ENCODE measurements around the gene SHC3.

SHC3 gene

GRCh38 chr9:89109666-89110065 lies 69.0 kb downstream of the SHC3 start:
- DNase-seq (ENCODE audit: low spot score) = no peak

- no peak for DNase-seq (ENCODE audit: low spot score)
Measured at GRCh38 chr9:89107406-89107805, 71.2 kb downstream of the SHC3 start.

- DNase-seq (ENCODE audit: low spot score) = no peak
Measured at GRCh38 chr9:89106224-89106851, 72.3 kb downstream of the SHC3 start.

- no peak for DNase-seq (ENCODE audit: low spot score)
Measured at GRCh38 chr9:89104821-89105220, 73.8 kb downstream of the SHC3 start.

GRCh38 chr9:89097219-89097618 lies 81.4 kb downstream of the SHC3 start:
- DNase-seq (ENCODE audit: low spot score) = no peak

- DNase-seq (ENCODE audit: low spot score) = no peak
Measured at GRCh38 chr9:89096807-89097206, 81.8 kb downstream of the SHC3 start.

- no peak for DNase-seq (ENCODE audit: low spot score)
Measured at GRCh38 chr9:89095761-89096528, 82.7 kb downstream of the SHC3 start.

- no peak for DNase-seq (ENCODE audit: low spot score)
Measured at GRCh38 chr9:89093201-89093975, 85.2 kb downstream of the SHC3 start.

- no peak for DNase-seq (ENCODE audit: low spot score)
Measured at GRCh38 chr9:89089176-89089575, 89.4 kb downstream of the SHC3 start.

GRCh38 chr9:89083626-89084025 lies 95.0 kb downstream of the SHC3 start:
- DNase-seq (ENCODE audit: low spot score) = no peak

- DNase-seq (ENCODE audit: low spot score) = no peak
Measured at GRCh38 chr9:89080193-89080592, 98.4 kb downstream of the SHC3 start.

- no peak for DNase-seq (ENCODE audit: low spot score)
Measured at GRCh38 chr9:89079391-89079790, 99.2 kb downstream of the SHC3 start.

GRCh38 chr9:89078860-89079259 lies 99.8 kb downstream of the SHC3 start:
- no peak for DNase-seq (ENCODE audit: low spot score)

- no peak for DNase-seq (ENCODE audit: low spot score)
Measured at GRCh38 chr9:89078421-89078820, 100.2 kb downstream of the SHC3 start.

GRCh38 chr9:89077519-89077918 lies 101.1 kb downstream of the SHC3 start:
- no peak for DNase-seq (ENCODE audit: low spot score)

- no peak for DNase-seq (ENCODE audit: low spot score)
Measured at GRCh38 chr9:89073397-89073796, 105.2 kb downstream of the SHC3 start.

- DNase-seq (ENCODE audit: low spot score) = no peak
Measured at GRCh38 chr9:89071591-89071990, 107.0 kb downstream of the SHC3 start.

GRCh38 chr9:89066835-89067234 lies 111.8 kb downstream of the SHC3 start:
- no peak for DNase-seq (ENCODE audit: low spot score)

- no peak for DNase-seq (ENCODE audit: low spot score)
Measured at GRCh38 chr9:89065921-89066320, 112.7 kb downstream of the SHC3 start.

GRCh38 chr9:89060790-89061189 lies 117.8 kb downstream of the SHC3 start:
- no peak for DNase-seq (ENCODE audit: low spot score)

- DNase-seq (ENCODE audit: low spot score) = no peak
Measured at GRCh38 chr9:89059925-89060506, 118.6 kb downstream of the SHC3 start.

- DNase-seq (ENCODE audit: low spot score) = no peak
Measured at GRCh38 chr9:89058906-89059305, 119.7 kb downstream of the SHC3 start.

All from germinal center (tissue), 1 donor.